Activated T-cell treated with anti-CD3 and anti-CD28 coated beads, Interleukin-2, amount 50 U/mL, for 1 hour (primary cell): ENCODE data around the gene SORBS2.

ENCODE experiments used
- DNase-seq: peaks from one replicate; pipeline ENCODE4 v3.0.0-alpha.2; 2020

The SORBS2 gene

GRCh38 chr4:185625503-185625902 is 186.5 kb downstream of the SORBS2 start:
- no peak for DNase-seq

- no peak for DNase-seq
Measured at GRCh38 chr4:185624259-185624589, 187.8 kb downstream of the SORBS2 start.

- DNase-seq, result no peak
Measured at GRCh38 chr4:185623444-185624258, 188.3 kb downstream of the SORBS2 start.

GRCh38 chr4:185608185-185608584 is 203.8 kb downstream of the SORBS2 start:
- DNase-seq, result no peak

- no peak for DNase-seq
Measured at GRCh38 chr4:185602397-185602796, 209.6 kb downstream of the SORBS2 start.

- no peak for DNase-seq
Measured at GRCh38 chr4:185600801-185601434, 211.1 kb downstream of the SORBS2 start.

GRCh38 chr4:185599553-185600243 is 212.3 kb downstream of the SORBS2 start:
- DNase-seq, result no peak

GRCh38 chr4:185598846-185599552 is 213.0 kb downstream of the SORBS2 start:
- DNase-seq, result no peak

GRCh38 chr4:185597532-185598188 is 214.3 kb downstream of the SORBS2 start:
- DNase-seq, result peak; percentile 68

GRCh38 chr4:185592845-185593488 is 219.0 kb downstream of the SORBS2 start:
- DNase-seq, result no peak

- no peak for DNase-seq
Measured at GRCh38 chr4:185592438-185592837, 219.6 kb downstream of the SORBS2 start.

GRCh38 chr4:185591679-185592141 is 220.3 kb downstream of the SORBS2 start:
- no peak for DNase-seq

- no peak for DNase-seq
Measured at GRCh38 chr4:185590982-185591381, 221.0 kb downstream of the SORBS2 start.

GRCh38 chr4:185589067-185589836 is 222.7 kb downstream of the SORBS2 start:
- DNase-seq, result no peak

- peak; percentile 67 for DNase-seq
Measured at GRCh38 chr4:185587427-185588161, 224.4 kb downstream of the SORBS2 start.

GRCh38 chr4:185587030-185587426 is 225.0 kb downstream of the SORBS2 start:
- DNase-seq, result no peak

- DNase-seq, result no peak
Measured at GRCh38 chr4:185585211-185585610, 226.8 kb downstream of the SORBS2 start.

GRCh38 chr4:185583813-185584212 is 228.2 kb downstream of the SORBS2 start:
- DNase-seq, result no peak

GRCh38 chr4:185582651-185583400 is 229.2 kb downstream of the SORBS2 start:
- DNase-seq, result no peak

- DNase-seq, result no peak
Measured at GRCh38 chr4:185580699-185581098, 231.3 kb downstream of the SORBS2 start.
